KOPT-K1 (cell line): ENCODE measurements around the gene OR5AS1.
"Not testable (repeated sequence)": the region's sequence is repeated elsewhere in the genome, so short reads cannot be mapped to it uniquely, and the experiment has no call there.

ENCODE experiments used
- H3K27ac ChIP-seq: fragments of 200-600 bp; sonication (generic); 2 replicates; pipeline ENCODE4 v1.5.1; 2016; ENCODE audit warnings: antibody characterized with exemption, mild to moderate bottlenecking, low read depth, low read length; ENCODE audit not compliant: poor library complexity, severe bottlenecking
- H3K36me3 ChIP-seq: fragments of 200-600 bp; sonication (generic); 2 replicates; pipeline ENCODE4 v1.5.1; 2017; ENCODE audit warnings: antibody characterized with exemption, mild to moderate bottlenecking, low read length, moderate library complexity; ENCODE audit not compliant: insufficient read depth
- H3K9me3 ChIP-seq: fragments of 200-600 bp; sonication (generic); 2 replicates; pipeline ENCODE4 v1.5.1; 2017; ENCODE audit warnings: antibody characterized with exemption, low read length, mild to moderate bottlenecking; ENCODE audit not compliant: insufficient read depth, poor library complexity, severe bottlenecking

OR5AS1 gene

GRCh38 chr11:56027354-56027753 lies at the start of gene OR5AS1:
OR5AS1 (plus strand) TSS chr11:56027654; CDS start chr11:56030419, 2,765 bp downstream.
- Histone ChIP-seq H3K27ac (no peak within 1 kb of the TSS), H3K9me3 (no peaks in the 10 kb centered on the region), H3K36me3 (no peaks in the 10 kb centered on the region)

DNA sequence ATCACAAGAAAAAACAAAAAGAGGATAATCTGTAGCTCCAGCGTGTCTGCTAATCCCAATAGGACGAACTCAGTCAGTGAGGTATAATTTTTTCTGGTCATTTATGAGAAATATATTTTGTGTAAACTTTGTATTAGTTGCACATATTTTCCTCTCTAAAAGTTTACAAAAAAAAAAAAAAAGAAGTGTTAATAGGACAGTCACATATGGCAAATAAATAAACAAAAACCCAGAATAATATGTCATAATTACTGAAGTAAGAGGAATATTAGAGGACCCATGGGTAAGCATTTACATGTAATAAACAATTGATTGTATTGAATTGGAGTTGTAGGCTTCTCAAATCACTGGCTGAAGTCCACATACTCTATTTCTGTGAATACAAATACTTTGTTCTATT lies 32.9 kb upstream of the OR5AS1 start, which contains the start of gene OR5F1:
TSS of gene OR5F1 (minus strand) at position 101 of the 400 bp plus-strand sequence. CDS start at position 101, 0 bp downstream.
- no peaks in the 10 kb centered on the region for H3K9me3 ChIP-seq
- H3K36me3 ChIP-seq: no peaks in the 10 kb centered on the region
- H3K27ac ChIP-seq: no peak within 1 kb of the TSS

DNA sequence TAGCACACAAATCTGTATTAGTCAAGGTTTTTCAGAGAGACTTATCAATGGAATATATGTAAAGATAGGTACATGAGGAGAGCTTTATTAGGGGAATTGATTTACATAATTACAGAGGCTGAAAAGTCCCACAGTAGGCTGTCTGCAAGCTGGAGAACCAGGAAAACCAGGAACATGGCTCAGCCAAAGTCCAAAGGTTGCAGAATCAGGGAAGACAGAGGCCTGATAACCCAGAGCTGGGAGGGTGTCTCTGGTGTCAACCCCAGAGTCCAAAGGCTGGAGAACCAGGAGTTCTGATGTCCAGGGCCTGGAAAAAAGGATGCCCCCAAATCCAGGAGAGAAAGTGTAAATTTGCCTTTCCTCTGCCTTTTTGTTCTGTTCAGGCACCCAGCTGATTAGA lies 16.7 kb upstream of the OR5AS1 start:
- H3K27ac ChIP-seq: no peak overlapping the region
- H3K9me3 ChIP-seq: no peaks in the 10 kb centered on the region
- no peaks in the 10 kb centered on the region for H3K36me3 ChIP-seq

DNA sequence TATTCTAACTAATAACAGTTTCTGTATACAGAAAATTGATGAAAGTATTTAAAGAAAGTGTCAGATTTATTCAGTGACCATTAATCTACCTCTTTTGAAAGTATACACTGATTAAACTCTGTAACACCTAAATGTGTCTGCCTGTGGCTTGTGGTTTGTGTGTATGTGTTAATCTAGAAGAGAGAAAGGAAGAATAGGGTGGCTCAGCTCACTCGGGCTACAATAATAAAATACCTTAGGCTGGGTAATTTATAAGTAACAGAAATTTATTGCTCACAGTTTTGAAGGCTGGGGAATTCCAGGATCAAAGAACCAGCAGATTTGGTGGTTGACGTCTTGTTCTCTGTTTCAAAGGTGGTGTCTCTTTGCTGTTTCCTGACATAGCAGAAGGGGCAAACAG lies 13.6 kb upstream of the OR5AS1 start:
- Histone ChIP-seq H3K27ac (no peak overlapping the region), H3K9me3 (no peaks in the 10 kb centered on the region), H3K36me3 (no peaks in the 10 kb centered on the region)

- H3K36me3 ChIP-seq: no peaks in the 10 kb centered on the region
- H3K27ac ChIP-seq: no peak overlapping the region
- H3K9me3 ChIP-seq: no peaks in the 10 kb centered on the region
Measured at GRCh38 chr11:56045538-56045937, 18.1 kb downstream of the OR5AS1 start.

DNA sequence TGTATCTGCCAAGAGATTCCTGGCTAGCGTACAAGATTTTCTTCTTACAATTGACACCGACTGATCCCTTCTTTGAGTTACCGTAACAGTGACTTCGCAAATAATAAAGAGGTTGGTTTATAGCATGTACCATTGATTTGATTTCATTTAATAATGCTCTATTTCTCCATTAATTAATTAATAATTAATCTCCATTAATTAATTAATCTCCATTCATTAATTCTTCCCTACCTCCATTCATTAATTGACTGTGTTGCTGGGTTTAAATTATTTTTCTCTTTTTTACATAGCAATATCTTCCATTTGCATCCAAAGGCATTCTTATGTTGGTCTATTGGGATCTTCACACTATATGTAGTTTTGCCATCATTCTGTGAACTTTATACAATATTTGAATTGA lies 21.0 kb downstream of the OR5AS1 start:
- H3K36me3 ChIP-seq: no peaks in the 10 kb centered on the region
- H3K9me3 ChIP-seq: no peaks in the 10 kb centered on the region
- no peak overlapping the region for H3K27ac ChIP-seq

DNA sequence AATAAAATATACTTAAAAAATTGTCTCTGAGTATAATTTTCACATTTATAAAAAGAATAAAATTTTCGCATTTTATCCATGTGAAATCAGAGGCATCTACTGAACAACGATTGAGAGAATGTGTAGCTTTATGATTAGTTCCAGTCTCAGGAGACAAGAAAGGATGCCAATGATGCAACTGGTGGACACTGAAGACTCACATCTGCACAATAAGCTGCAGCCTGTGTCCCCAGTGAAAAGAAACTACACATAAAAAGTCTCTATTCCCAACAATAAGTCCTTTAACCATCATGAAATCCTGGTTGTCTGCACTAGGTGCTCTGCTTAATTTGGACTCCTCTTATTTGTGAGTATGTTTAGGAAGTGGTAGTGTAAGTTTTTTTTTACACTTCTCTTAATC lies 22.0 kb downstream of the OR5AS1 start:
- Histone ChIP-seq H3K36me3 (no peaks in the 10 kb centered on the region), H3K27ac (no peak overlapping the region), H3K9me3 (no peaks in the 10 kb centered on the region)

DNA sequence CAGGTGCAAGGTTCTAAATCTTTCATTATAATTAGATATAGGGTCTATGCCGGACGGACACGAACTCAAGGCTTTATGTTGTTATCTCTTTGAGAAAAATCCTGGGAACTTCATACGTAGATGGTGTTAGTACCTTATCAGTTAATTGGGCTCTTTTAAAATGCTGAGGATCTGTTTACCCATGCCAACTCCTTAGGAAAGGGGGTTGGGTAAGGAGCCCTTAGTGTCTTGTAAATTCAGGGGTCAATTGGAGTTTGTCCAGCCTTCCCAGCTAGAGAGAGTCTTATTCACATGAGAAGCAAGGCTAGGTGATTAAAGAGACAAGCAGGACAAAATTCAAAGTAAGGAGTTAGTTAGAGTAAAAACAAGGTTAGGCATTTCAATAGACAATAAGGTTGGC lies 28.9 kb downstream of the OR5AS1 start:
- H3K9me3 ChIP-seq, H3K36me3 ChIP-seq, H3K27ac ChIP-seq: not testable (repeated sequence)

GRCh38 chr11:56057661-56058237 lies 30.3 kb downstream of the OR5AS1 start:
- H3K27ac ChIP-seq, H3K36me3 ChIP-seq, H3K9me3 ChIP-seq: not testable (repeated sequence)

DNA sequence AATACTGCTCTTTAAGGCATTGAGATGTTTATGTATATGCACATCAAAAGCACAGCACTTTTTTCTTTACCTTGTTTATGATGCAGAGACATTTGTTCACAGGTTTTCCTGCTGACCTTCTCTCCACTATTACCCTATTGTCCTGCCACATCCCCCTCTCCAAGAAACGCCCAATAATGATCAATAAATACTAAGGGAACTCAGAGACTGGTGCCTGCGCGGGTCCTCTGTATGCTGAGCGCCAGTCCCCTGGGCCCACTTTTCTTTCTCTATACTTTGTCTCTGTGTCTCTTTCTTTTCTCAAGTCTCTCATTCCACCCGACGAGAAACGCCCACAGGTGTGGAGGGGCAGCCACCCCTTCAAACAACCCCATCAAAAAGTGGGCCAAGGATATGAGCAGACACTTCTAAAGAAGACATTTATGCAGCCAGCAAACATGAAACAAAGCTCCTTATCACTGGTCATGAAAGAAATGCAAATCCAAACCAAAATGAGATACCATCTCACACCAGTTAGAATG lies 30.9 kb downstream of the OR5AS1 start:
- H3K36me3 ChIP-seq, H3K9me3 ChIP-seq, H3K27ac ChIP-seq: not testable (repeated sequence)

GRCh38 chr11:56066980-56067379 lies 39.5 kb downstream of the OR5AS1 start:
- no peaks in the 10 kb centered on the region for H3K36me3 ChIP-seq
- H3K9me3 ChIP-seq: no peaks in the 10 kb centered on the region
- no peak overlapping the region for H3K27ac ChIP-seq
